RWPE2 (cell line): ENCODE measurements around the gene RNASE8.

ENCODE experiments used
- ATAC-seq: fragments of 200-7000 bp; cut with Tn5 transposase; 3 replicates; pipeline ENCODE4 v1.9.1; 2021; ENCODE audit warnings: low read depth
- DNase-seq: peaks from one replicate; pipeline ENCODE4 v3.0.0-alpha.2; 2020; ENCODE audit warnings: low spot score
- H3K27ac ChIP-seq: fragments of 450-650 bp; 2 replicates; pipeline ENCODE4 v1.5.1; 2017; ENCODE audit warnings: mild to moderate bottlenecking; ENCODE audit not compliant: poor library complexity, severe bottlenecking
- H3K27me3 ChIP-seq: fragments of 250-450 bp; sonication (Bioruptor Pico); 2 replicates; pipeline ENCODE4 v1.5.1; 2021; ENCODE audit warnings: mild to moderate bottlenecking, moderate library complexity; ENCODE audit not compliant: insufficient read depth, poor library complexity, severe bottlenecking
- H3K36me3 ChIP-seq: fragments of 250-450 bp; sonication (Bioruptor Pico); 2 replicates; pipeline ENCODE4 v1.5.1; 2020; ENCODE audit warnings: low read depth, mild to moderate bottlenecking, moderate library complexity
- H3K4me1 ChIP-seq: fragments of 250-450 bp; sonication (Bioruptor Pico); 2 replicates; pipeline ENCODE4 v1.5.1; 2021; ENCODE audit warnings: mild to moderate bottlenecking, moderate library complexity; ENCODE audit not compliant: insufficient read depth, poor library complexity, severe bottlenecking
- H3K4me3 ChIP-seq: fragments of 250-450 bp; sonication (Bioruptor Pico); 2 replicates; pipeline ENCODE4 v1.5.1; 2021; ENCODE audit warnings: mild to moderate bottlenecking, moderate library complexity; ENCODE audit not compliant: severe bottlenecking
- H3K9me3 ChIP-seq: fragments of 250-450 bp; sonication (Bioruptor Pico); 2 replicates; pipeline ENCODE4 v1.5.1; 2021; ENCODE audit warnings: mild to moderate bottlenecking, moderate library complexity; ENCODE audit not compliant: severe bottlenecking
- CTCF ChIP-seq: fragments of 450-650 bp; IDR thresholded peaks from one replicate; pipeline ENCODE4 v1.5.1; 2017; ENCODE audit warnings: mild to moderate bottlenecking, moderate library complexity; ENCODE audit not compliant: poor library complexity, severe bottlenecking

RNASE8 gene

DNA sequence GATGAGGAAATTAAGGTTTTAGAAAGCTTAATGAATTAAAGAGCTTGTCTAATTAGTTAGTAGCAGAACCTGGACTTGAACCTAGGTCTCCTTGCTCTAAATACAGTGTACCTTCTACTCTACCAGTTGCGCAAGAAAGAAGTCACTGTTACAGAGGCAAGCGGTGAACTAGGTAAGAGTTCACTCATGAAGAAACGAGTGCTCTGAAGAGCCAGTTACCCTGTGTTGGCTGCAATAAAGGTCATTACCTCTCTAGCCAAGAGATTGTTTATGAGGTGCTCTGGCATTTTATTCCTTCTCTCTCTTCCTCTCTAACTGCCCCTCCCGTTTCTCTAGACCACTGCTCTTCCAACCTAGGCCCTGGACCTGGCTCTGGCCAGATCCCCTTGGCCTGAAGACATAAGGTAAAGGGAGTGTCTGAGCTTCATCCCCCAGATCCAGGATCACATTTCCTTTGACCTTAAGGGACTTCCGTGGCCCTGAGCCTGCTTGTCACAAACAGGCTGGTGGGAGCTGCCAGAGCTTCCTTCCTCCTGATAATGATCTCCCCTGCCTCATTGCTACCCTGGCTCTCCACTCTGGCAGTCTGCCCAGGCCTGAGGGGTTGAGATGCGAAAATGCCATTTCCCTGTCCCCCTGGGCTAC is 13.5 kb upstream of the RNASE8 start:
- no peak overlapping the region for H3K4me3 ChIP-seq
- no peaks in the 10 kb centered on the region for H3K36me3 ChIP-seq
- H3K27me3 ChIP-seq: no peaks in the 10 kb centered on the region
- TF ChIP-seq CTCF: no peak
- H3K27ac ChIP-seq: no peak overlapping the region
- H3K9me3 ChIP-seq: no peaks in the 10 kb centered on the region
- DNase-seq (no peak), ATAC-seq (no peak)
- peaks cover 33% of the 10 kb centered on the region for H3K4me1 ChIP-seq

DNA sequence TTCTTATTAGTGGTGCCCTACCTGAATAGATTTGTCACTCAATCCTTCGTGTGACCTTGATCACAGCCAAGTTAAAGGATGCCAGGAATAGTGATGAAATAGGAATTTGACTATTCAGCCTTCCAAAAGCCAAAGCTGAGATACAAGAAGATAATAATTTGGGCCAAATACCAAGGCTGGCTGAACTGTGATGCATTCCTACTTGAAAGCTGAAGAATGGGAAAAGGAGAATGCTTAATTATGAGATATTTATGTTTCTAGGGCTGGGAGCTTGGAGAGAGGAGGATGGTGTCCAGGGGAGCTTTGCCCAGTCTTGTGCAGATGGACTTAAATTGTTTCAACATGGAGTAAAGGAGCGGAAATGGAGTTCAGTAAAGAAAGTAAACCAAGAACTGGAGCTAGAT is 10.2 kb upstream of the RNASE8 start:
- H3K4me3 ChIP-seq: no peak overlapping the region
- no peak for TF ChIP-seq CTCF
- no peaks in the 10 kb centered on the region for H3K27me3 ChIP-seq
- no peak overlapping the region for H3K27ac ChIP-seq
- H3K36me3 ChIP-seq: no peaks in the 10 kb centered on the region
- H3K9me3 ChIP-seq: no peaks in the 10 kb centered on the region
- ATAC-seq: no peak
- DNase-seq: no peak
- H3K4me1 ChIP-seq: peaks cover 6% of the 10 kb centered on the region

GRCh38 chr14:21048638-21049037 is 9.0 kb upstream of the RNASE8 start:
- Histone ChIP-seq H3K27me3 (no peaks in the 10 kb centered on the region), H3K4me3 (no peak overlapping the region), H3K27ac (no peak overlapping the region), H3K4me1 (no peaks in the 10 kb centered on the region), H3K9me3 (no peaks in the 10 kb centered on the region), H3K36me3 (no peaks in the 10 kb centered on the region)
- no peak for DNase-seq
- no peak for ATAC-seq
- no peak for TF ChIP-seq CTCF

DNA sequence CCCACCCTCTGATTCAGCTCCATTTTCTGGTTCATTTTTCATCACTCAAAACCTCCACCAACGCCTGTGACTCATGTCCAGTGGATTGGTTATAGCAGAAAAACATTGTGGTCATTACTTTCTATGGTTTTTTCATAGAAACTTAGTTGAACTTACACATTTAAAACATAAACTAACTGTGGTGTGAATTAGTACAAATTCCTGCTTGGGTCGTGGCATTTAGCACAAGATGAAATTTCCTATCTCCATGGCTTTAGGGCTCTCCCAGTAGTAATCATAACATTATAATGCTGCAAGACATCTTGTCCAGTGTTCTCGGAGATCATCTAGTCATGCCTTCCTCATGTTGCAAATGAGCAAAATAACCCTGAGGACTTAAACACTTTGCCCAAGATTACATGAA is 8.3 kb upstream of the RNASE8 start:
- H3K9me3 ChIP-seq: no peaks in the 10 kb centered on the region
- no peak for DNase-seq
- H3K36me3 ChIP-seq: no peaks in the 10 kb centered on the region
- no peak overlapping the region for H3K27ac ChIP-seq
- no peak overlapping the region for H3K4me3 ChIP-seq
- ATAC-seq: no peak
- no peak for TF ChIP-seq CTCF
- no peaks in the 10 kb centered on the region for H3K4me1 ChIP-seq
- no peaks in the 10 kb centered on the region for H3K27me3 ChIP-seq

GRCh38 chr14:21050597-21050996 is 7.0 kb upstream of the RNASE8 start:
- H3K9me3 ChIP-seq: no peaks in the 10 kb centered on the region
- no peak for TF ChIP-seq CTCF
- no peak overlapping the region for H3K4me3 ChIP-seq
- no peak for DNase-seq
- no peaks in the 10 kb centered on the region for H3K4me1 ChIP-seq
- H3K36me3 ChIP-seq: no peaks in the 10 kb centered on the region
- H3K27me3 ChIP-seq: no peaks in the 10 kb centered on the region
- no peak overlapping the region for H3K27ac ChIP-seq
- no peak for ATAC-seq
